GM21381 (cell line): Measurements from ENCODE around the gene TANGO2.

Experiments used
- ATAC-seq: cut with Tn5 transposase; IDR thresholded peaks from one replicate; pipeline ENCODE4 v1.9.1; 2021; ENCODE audit warnings: mild to moderate bottlenecking, moderate library complexity; ENCODE audit not compliant: unreplicated experiment

TANGO2 gene

DNA sequence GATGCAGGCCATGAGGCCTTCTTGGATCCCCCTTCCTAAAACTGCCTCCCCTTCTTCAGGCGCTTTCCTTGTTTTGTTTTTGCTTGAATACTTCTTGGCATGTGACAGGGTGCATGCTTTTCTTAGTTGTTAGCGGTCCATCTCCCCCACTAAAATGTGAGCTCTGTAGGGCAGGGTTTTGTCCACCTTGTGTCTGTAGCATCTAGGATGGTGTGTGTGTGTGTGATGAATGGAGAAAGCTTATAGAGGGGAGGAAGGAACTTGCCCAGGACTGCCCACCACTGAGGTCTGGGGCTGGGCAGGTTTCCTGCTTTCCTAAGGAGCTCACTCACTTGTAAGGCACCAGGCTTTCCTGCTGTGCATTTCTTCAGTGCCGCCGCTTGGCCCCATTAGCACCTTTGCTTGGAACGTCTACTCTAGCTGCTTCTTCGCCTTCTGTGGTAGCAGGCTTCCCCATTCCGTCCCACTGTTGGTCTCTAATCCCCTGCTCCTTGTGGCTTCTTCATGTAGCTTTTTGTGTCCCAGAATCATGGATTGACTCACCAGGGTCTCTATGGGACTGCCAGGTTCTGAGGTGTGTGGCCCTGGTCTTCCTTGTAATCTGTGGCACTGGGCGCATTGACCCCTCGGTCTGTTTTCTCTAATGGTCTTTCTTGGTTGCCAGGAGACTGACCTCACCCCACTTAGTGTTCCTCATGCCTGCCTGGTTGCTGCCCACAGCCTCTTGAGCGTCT lies 62.4 kb downstream of the TANGO2 start:
- no peak for ATAC-seq

- ATAC-seq = no peak
These were observed 63.1 kb downstream of the TANGO2 start for GRCh38 chr22:20083891-20084546.

- ATAC-seq = no peak
These were observed 63.9 kb downstream of the TANGO2 start for GRCh38 chr22:20084547-20085413.

DNA sequence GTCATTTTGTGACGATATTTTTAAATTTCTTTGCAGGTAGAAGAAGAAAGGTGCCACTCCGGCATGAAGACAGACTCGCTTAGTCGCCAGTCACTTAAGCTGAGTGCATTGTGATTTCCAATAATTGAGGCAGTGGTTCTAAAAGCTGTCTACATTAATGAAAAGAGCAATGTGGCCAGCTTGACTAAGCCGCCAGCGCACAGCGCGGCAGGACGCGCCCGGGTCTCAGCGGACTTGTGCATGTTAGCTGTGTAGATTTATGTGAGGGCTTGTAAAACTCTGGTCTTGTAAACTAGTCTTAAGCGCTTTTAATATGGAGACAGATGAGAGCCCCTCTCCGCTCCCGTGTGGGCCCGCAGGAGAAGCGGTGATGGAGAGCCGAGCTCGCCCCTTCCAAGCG lies 64.7 kb downstream of the TANGO2 start:
- ATAC-seq = no peak

- no peak for ATAC-seq
These were observed 65.2 kb downstream of the TANGO2 start for GRCh38 chr22:20086101-20086599.

GRCh38 chr22:20086763-20087162 lies 65.9 kb downstream of the TANGO2 start:
- ATAC-seq = no peak

DNA sequence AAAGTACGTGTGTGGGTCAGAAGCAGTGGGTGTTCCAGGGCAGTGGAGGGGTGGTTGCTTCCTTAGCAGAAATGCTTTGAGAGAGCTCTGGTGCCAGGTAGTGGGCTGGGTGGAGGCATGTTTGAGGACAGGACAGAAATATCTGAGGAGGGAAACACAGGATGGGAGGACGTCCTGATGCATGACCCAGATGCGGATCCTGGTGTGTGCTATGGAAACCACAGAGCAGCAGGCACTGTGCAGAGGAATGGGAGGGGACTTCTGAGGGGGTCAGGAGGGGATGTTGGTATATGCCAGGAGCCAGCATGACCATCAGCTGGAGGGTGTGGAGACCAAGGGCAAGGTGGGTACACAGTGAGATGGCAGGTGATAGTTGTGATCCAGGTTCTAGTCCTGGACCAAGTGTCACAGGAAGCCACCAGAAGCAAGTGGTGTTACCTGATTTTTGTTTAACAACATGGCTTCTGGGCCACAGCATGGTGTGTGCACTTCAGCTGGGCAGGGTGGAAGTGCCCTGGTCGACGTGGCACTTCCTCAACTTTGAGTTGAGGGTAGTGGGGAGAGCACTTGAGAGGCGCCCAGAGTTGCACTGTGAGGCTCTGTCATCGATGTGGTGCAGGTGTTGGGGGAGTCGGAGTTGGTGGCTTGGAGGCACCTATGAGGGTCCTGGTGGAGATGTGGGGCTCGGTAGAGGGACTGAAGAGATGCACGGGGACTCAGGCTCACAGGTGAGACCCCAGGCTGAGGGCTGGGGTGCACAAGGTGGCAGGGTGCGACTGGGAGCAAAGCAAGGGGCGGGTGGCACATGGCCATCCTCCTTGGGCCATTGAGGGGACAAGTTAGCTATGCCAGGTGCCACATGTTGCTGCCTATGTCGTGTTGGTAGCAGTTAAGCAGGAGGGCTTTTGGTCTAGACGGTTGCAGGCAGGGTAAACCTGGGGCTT lies 66.7 kb downstream of the TANGO2 start:
- ATAC-seq = no peak

GRCh38 chr22:20088263-20088648 lies 67.3 kb downstream of the TANGO2 start:
- ATAC-seq = no peak

GRCh38 chr22:20089226-20089976 lies 68.5 kb downstream of the TANGO2 start:
- ATAC-seq = no peak

GRCh38 chr22:20089977-20090729 lies 69.2 kb downstream of the TANGO2 start:
- ATAC-seq = no peak

GRCh38 chr22:20090730-20091240 lies 69.9 kb downstream of the TANGO2 start:
- ATAC-seq = no peak

GRCh38 chr22:20091690-20092476 lies 71.0 kb downstream of the TANGO2 start:
- no peak for ATAC-seq

- ATAC-seq = no peak
These were observed 71.6 kb downstream of the TANGO2 start for GRCh38 chr22:20092477-20092854.

GRCh38 chr22:20093418-20094196 lies 72.7 kb downstream of the TANGO2 start:
- ATAC-seq = no peak

DNA sequence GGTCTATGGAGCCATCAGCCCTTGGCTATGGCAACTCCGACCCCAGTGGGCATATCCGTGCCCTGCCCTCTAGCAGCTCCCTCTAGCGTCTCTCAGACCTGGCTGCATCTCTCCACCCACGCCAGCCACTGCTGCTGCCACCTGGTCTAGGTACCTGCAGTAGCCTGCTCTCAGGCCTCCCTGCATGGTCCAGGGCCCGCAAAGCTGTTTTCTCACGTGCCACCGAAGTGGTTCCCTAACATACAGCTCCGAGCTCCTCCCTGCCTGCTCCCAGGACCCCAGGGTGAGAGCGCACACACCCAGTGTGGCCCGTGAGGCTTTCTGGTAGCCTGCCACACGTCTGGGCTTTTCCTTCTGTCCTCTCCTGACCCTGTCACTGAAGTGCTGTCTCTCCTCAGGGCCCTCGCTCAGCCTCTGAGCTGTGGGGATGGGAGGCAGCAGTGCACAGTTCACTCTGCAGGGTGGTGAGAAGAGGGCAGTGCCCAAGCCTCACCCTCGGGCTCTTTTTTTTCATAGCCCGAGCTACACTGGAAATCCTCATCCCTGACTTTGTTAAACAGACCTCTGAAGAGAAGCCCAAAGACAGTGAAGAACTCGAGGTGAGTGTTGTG lies 73.4 kb downstream of the TANGO2 start:
- ATAC-seq = no peak

- ATAC-seq = no peak
These were observed 74.6 kb downstream of the TANGO2 start for GRCh38 chr22:20095521-20095920.
